Activated CD4-positive, alpha-beta T cell treated with anti-CD3 and anti-CD28 coated beads, Interleukin-10, Interleukin-2, amounts not matched to agents 100 ng/mL and 50 ng/mL, durations not matched to agents 16 hours and 8 hours (primary cell): ENCODE data around the gene KRT33B.
"Not testable (repeated sequence)": the region's sequence is repeated elsewhere in the genome, so short reads cannot be mapped to it uniquely, and the experiment has no call there.

Source experiments
- DNase-seq: peaks from one replicate; pipeline ENCODE4 v3.0.0-alpha.2; 2020

KRT33B gene

DNA sequence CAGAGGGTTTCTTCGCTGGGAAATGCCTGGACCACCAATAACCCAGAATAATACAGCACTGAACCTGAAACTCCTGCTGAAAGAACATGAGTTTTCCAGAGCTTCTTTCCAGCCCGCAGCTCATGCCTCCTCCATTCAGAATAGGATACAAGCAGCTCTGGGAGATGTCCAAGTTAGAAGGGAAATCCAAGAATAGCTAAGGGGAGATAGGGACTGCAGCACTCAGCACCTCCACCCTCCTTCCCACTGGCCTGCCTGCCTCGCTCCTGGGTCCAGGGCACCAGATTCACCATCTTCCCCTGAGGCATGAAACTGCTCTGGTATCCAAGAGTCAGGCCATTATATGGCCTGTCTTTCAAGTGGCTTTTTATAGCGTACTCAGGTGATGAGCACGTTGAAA is 23.7 kb upstream of the KRT33B start:
- DNase-seq = no peak

DNA sequence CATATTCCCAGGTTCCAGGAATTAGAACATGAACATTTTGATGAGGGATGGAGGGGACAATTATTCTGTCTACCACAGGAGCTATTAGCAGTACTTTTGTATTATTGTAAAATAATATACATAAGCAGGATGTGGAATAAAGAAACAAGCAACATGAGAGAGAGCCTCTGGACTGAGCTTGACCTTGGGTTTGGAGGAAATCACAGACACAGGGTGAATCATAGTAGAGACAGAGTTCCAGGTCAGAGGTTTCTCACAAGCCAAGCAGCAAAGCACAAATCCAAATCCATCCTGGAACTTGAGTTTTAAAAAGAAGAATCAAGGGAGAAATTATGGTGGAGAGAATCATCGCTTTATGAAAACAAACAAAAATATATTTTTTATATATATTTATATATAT is 22.7 kb upstream of the KRT33B start:
- no peak for DNase-seq

DNA sequence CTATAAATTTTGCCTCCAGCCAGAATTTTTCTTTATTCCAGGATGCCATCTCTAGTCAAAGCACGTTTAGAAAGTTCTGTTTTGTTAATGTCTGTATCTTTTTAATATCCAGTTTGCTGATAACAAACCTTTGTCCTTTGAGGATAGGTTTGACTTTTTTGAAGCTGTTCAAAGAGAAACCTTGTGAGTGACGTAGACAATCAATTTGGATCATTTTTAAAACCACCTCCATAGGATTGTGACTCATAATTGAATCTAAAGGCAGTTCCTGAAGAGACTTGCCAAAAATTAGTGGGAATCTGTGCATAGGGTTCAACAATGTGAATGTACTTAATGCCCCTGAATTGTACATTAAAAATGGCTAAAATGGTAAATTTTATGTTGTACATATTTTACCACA is 21.9 kb upstream of the KRT33B start:
- no peak for DNase-seq

DNA sequence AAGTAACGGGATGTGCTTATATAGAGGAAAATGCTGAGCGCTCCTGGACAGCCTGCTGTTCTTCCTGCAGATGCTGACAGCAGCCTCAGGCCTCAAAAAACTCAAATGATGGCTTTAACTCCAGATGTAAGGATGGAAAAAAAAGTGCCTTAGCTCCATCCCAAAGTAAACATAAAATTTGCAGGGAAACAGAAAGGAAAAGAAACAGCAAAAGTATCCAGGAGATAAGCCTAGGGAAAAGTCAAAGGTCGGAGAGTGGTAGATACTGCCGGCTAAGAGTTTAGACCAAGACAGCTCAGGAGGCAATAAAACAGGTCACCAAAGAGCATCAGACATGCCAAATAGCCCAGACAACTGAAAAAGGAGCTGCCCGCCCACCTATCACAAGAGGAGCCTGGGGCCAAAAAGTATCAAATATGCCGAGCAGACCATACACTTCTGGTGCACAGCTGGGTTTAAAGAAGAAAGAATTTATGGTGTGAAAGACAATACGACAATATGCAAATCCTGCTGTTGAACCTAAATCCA is 20.9 kb upstream of the KRT33B start:
- DNase-seq = no peak

DNA sequence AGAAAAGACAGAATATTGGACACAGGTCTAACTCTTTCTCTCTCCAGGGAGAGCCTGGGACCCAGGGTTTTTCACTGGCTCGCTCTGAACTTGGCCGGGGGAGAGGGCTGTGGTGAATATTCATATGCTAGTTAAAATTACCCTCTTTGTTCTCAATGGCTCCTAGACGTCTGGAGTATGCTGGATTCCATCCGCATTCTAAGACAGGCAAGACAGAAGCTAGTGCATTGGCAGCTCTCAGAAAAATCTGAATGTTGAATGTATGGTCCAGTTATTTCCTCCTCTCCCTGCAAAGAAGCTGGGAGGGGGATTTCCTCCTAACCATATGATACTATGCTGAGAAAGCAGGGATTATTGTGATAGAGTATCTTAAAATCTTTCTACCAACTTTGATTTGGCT is 18.1 kb upstream of the KRT33B start:
- DNase-seq = no peak

DNA sequence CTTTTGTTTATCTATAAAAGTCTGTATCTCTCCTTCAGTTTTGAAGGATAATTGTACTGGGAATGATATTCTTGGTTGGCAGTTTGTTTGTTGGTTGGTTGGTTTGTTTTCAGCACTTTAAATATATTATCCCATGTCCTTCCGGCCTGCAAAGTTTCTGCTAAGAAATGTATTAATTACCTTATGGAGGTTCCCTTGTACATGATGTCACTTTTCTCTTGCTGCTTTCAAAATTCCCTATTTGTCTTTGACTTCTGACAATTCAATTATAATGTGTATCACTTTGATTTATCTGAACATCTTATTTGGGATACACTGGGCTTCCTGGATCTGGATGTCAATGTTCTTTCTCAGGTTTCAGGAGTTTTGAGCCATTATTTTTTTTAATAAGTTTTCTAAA is 16.6 kb upstream of the KRT33B start:
- no peak for DNase-seq

DNA sequence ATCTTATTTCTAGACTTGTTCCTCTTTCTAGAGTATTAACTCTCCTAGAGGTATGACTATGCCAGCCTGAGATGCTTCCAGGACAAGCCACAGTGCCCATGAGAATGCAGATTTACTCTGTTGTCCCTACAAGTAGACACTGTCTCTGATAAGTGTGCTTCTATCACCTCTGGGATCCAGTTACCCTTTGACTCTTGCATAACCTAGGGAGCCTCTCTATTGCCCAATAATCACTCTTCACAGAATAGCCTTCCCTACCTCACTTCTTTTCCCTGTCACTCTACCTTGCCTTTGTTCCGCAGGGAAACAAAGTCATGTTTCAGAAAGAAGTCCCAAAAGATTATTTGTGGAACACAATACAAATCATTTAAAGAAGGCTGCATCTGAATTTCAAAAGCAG is 14.1 kb upstream of the KRT33B start:
- DNase-seq = no peak

DNA sequence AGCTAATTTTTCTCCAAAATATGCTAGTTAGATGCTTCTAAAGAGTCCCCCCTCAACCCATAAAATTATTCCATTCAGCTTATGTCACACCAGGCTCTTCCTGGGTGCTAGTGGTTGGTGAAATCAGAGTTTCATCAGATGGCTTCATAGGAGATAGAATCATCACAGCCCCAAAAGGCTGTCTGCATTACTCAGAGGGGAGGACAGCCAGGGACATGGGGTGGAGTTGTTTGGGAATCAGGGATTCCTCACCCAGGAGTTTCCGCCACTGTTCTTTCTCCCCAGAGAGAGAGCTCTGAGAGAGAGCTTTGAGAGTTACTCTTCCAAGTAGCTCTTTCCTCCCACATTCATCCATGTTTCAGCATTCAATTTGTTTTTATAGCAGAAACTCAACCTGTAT is 12.8 kb upstream of the KRT33B start:
- DNase-seq = no peak

DNA sequence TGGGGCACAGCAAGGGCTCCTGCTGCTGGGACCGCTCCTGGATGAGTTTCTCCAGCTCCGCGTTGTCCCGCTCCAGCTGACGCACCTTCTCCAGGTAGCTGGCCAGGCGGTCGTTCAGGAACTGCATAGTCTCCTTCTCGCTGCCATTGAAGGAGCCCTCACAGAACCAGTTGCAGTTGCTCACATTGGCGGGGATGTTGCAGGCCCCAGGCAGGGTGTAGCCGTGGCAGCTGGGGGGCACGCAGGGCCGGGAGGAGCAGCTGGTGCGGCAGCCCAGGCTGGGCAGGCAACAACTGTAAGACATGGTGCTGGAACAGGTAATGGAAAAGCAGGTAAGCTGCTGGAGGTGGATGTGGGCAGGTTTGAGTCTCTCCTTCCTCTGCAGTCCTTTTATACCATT is 12.3 kb upstream of the KRT33B start, which contains the start of gene KRT34:
KRT34 (minus strand) TSS at position 364 of the 400 bp plus-strand sequence; CDS start at position 304, 60 bp downstream.
- not testable (repeated sequence) for DNase-seq

DNA sequence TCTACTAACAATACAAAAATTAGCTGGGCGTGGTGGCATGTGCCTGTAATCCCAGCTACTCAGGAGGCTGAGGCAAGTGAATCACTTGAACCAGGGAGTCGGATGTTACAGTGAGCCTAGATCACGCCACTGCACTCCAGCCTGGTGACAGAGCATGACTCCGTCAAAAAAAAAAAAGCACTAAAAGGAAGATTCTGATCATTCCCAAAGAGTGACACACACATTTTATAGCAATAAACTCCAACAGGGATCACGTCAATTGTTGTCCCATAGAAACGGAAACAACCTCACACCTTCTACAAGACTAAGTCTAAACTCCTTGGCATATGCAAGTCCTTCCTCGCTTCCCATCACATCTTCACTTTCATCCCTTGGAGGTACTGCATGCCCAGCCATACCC is 10.5 kb upstream of the KRT33B start:
- DNase-seq = not testable (repeated sequence)

DNA sequence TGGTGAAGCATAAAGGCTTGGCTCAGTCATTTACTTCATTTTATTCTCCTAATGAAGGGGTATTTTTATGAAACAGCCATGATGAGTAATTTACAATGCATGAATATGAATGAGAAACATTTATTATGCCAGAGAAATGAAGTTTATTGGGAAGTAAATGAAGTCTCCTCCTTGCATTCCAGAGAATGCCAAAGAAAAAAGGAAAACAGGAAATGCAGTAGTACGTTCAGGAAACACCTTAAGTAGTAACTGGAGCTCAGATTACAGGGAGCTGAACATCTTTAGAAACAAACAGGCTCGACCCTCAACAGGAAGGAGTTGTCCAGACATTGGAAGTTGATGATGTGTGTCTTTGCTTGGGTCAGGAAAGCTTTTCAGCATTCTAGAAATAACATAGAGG is 7.9 kb upstream of the KRT33B start:
- no peak for DNase-seq

DNA sequence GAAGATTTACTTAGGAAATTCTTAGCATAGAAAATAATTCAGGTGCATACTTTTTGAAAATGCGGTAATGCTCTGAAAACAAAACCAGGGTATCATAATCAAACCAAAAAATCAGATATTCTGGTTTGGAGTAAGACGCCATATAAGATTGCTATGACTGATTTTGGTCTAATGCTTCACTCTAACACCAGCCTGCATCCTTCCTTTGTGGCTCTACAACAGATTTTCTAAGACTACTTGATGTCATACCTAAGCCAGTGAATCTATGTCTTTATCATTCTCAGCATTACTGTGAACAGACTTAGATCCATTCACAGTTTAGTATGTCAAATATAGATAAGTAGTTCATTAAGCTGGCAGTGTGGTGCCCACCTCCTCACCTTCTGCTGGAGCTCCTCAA is 590 bp downstream of the KRT33B start:
- no peak for DNase-seq

DNA sequence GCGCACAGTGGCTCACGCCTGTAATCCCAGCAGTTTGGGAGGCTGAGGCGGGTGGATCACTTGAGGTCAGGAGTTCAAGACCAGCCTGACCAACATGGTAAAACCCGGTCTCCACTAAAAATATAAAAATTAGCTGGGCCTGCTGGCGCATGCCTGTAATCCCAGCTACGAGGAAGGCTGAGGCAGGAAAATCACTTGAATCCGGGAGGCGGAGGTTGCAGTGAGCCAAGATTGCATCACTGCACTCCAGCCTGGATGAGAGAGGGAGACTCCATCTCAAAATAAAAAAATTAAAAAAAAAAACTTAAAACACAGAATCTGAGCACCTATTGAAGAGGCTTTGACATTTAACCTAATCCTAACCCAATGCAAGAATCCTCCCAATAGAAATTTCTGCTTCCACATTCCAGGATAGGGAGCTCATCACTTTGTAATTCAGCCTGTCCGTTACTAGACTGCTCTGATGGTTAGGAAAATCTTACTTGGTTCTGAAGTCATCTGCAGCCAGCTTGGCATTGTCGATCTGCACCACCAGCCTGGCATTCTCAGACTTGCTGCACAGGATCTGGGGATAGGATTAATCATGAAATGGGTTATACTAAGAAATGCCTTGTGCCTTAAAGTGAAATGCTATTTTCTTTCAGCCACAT is 2.1 kb downstream of the KRT33B start:
- no peak for DNase-seq

DNA sequence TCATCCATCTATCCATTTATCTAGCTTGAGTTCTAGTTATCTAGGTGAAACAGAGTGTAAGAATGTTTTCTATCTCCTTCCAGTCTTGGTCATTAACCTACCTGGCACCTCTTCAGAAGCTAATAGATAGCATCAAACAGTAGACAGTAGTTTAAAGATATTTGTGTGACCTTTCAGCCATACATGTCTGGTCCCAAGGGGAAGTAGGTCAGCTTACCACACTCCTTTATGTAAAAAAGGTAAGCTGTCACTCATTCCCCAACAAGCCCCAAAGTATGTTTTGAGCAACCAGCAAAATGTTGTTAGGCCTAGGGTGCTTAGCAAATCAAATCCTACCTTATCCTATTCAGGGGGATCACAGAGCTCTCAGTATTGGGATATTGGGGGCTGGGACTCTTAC is 3.5 kb downstream of the KRT33B start:
- no peak for DNase-seq

DNA sequence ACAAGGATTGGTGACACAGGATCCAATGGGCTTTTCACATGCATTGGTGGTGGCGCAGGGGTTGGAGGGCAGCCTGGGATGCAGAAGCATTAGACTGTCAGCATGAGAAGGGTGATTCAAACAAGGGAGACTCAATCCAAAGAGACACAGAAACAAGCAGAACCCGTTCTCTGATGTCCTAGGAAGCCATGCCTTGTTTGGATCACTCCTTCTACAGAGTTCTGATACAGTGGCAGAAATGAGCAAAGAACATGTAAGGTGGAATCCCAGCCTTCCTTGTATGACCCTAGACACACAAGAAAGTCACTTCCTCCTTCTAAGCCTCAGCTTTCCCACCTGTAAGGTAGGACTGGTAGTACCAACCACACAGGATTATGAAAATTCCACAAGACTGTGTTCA is 5.7 kb downstream of the KRT33B start:
- no peak for DNase-seq

DNA sequence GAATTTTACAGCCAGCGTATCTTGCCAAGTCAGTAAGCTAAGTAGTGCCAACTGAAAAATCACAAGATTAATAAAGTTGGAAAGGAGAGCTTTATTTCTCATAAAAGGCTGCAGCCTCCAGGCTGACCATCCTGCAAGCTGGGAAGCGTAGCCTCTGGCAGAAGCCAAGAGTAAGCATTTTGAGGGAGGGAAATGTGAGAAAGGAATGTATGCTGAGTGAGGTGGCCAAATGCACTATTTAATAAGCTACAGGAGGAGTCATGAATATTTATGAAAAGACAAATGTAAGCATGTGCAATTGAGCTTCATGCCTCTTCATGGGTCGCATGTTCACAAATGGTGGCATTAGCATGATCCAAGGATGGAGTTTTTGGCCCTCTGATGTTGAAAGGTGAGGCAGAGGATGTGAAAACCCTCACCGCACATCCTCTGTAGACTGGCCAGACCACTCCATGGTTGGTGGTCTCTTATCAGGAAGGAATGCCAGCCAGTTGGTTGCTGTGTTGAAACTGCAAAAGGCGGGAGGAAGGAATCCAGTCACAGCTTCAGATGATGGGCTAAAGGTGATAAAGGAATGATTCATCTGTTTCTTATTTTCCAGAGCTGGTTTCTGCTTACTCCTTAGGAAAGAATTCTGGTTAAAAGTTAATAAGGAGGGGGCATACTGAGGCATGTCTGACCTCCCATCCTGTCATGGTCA is 9.2 kb downstream of the KRT33B start:
- DNase-seq = no peak

DNA sequence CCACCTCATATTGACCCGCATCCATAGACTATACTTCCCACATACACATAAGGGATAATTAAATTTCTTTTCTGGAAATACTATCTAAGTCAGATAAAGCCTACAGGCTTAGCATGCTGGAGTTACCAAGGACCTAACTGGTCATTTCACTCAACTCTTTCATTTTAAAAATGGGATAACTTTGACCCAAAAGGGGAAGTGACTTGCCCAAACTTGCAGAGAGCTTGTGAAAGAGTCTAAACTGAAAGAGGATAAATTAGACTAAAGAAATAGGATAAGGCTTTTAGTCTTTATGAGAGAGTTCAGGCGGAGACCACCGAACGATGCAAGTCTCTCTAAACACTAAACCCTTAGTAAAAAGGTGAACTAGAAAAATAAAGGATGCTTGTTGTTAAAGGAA is 15.1 kb downstream of the KRT33B start:
- no peak for DNase-seq

DNA sequence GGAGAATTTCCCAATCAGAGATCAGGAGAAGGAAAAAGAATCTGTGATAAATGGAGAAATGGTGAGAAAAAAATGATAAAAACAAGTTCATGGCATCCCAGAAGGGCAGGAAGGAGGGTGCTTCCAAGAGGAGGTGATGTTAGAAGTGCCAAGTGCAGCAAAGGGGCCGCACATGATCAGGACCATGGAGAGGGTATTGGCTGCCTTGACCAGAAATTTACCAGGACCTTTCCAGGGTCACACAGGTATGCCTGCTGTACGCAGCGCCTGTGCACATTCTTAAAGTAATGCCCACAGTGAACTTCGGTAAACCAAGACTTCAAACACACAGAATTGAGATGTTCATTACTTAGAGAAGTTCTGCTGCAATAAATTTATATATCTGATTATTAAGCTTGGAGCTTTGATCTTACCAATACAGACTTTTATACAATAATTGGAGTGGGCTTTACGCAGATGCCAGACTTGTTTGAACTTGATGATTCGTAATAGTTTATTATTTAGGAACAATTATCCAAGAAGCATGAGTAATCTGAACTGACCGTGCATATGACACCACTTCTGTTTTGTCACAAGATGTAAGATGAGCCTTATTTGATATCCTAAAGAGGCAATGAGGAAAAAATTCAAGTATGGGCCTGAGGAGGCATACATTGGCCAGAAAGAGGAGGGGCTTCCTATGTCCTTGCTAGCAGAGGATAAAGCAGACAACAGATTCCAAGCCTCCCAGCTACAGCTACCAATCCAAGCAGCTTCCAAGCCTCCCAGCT is 16.8 kb downstream of the KRT33B start:
- no peak for DNase-seq

DNA sequence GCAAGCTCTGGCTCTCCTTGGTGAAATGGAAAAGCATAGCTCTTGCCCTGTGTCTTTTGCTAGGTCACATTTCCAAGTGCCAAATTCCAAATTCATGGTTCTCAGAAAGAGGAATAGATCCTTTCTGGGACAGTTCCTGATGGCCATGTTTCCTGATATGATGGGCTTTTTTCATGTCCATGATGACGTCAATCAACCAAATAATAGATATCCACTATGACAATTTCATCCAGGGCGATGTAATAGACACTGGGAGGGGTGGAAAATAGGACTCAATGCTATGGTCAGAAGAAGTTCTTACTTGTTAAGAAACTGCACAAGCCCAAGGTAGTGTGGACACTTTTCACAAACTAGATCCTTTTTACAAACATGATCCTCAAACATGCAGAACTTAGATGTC is 18.4 kb downstream of the KRT33B start:
- no peak for DNase-seq

DNA sequence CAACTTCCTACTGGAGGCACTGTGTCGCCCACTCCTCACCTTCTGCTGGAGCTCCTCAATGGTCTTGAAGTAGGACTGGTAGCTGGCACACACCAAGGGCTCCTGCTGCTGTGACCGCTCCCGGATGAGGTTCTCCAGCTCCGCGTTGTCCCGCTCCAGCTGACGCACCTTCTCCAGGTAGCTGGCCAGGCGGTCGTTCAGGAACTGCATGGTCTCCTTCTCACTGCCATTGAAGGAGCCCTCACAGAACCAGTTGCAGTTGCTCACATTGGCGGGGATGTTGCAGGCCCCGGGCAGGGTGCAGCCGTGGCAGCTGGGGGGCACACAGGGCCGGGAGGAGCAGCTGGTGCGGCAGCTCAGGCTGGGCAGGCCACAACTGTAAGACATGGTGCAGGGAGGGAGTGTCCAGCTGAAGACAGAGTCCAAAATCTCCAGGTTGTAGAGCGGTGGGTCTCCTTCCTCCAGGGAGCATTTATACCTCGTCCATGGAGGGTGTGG is 19.2 kb downstream of the KRT33B start, which contains the start of gene KRT33A:
KRT33A (minus strand) TSS at position 448 of the 498 bp plus-strand sequence; CDS start at position 387, 61 bp downstream.
- DNase-seq = not testable (repeated sequence)

DNA sequence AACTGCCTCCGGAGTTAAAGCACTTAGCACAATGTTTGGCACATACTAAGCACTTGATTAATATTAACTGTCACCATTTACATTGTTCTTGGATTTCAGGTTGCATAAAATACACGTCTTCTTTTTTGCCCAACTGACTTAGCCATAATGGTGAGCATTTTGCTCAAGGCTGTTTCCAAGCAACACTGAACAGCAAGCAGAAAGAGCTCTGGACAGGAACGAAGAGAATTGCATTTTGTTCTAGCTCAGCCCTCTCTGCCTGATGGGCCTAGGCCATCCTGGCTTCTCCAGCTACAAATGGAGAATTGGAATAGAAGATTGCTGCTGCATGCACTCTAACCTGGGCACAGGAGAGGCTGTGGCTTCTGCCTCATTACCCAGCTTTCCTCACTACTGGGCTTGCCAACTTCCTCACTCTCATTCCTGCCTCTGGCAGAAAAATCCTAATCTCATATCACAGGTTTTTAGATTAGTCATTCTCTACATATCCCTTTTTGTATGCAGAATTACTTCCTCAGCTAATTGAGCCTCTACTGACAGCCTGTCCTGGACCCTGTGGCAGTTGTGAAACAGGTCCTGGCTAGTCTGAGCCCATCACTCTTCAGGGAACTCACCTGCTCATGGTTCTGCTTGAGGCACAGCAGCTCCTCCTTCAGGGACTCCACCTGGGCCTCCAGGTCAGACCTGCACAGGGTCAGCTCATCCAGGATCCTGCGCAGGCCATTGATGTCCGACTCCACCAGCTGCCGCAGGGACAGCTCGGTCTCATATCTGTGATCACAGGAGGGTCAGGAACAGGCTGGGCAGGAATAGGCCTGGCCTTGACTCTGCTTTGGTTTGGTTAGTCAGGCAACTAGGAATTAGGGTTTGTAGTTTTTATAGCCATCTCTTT is 21.5 kb downstream of the KRT33B start:
- no peak for DNase-seq

DNA sequence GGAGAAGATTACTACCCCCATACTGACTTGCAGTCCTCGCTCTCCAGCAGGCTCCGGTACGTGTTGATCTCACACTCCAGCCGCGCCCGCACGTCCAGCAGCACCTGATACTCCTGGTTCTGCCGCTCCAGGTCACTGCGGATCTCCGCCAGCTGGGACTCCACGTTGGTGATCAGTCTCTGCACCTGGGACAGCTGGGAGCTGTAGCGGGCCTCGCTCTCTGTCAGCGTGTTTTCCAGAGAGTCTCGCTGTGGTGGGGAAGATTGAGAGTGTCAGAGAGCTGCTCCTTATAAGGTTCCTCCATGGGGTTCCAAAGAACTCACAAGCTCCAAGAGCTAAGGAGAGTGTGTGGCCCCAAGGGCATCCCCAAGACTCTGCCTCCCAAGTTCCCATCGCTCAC is 23.2 kb downstream of the KRT33B start:
- DNase-seq = not testable (repeated sequence)
